ENCODE data around the gene ZBTB20. TPM values are rescaled to one million over a fixed set of nuclear protein-coding genes. Genes with fewer than 3 reads are reported as not detected.

Gene ZBTB20
- total and polyA plus RNA-seq, 10 of the 15 experiments (the other 5 are each of a cell fraction or from before 2014, with no cell fraction given): 0.20 to 5.5 (median 2.2) TPM

DNA sequence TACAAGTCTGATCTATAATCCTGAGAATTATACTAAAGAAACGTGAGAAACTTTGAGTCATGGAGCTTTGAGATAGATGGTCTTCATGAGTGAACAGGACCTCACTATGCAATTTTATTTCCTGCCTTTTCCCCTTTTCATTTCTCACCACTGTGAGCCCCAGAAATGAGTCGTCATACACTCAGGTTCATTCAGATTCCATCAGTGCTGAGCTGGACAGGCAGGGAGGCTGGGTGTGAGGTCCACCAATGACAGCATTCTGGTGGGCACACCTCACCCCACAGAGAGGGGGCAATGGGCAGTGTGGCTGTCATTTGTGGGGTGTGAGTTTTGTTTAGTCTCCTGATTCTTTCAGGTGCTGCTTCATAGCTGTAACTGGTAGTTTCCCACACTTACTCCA lies 836.4 kb downstream of the ZBTB20 start (continued):
- TF ChIP-seq, protein P1, sequence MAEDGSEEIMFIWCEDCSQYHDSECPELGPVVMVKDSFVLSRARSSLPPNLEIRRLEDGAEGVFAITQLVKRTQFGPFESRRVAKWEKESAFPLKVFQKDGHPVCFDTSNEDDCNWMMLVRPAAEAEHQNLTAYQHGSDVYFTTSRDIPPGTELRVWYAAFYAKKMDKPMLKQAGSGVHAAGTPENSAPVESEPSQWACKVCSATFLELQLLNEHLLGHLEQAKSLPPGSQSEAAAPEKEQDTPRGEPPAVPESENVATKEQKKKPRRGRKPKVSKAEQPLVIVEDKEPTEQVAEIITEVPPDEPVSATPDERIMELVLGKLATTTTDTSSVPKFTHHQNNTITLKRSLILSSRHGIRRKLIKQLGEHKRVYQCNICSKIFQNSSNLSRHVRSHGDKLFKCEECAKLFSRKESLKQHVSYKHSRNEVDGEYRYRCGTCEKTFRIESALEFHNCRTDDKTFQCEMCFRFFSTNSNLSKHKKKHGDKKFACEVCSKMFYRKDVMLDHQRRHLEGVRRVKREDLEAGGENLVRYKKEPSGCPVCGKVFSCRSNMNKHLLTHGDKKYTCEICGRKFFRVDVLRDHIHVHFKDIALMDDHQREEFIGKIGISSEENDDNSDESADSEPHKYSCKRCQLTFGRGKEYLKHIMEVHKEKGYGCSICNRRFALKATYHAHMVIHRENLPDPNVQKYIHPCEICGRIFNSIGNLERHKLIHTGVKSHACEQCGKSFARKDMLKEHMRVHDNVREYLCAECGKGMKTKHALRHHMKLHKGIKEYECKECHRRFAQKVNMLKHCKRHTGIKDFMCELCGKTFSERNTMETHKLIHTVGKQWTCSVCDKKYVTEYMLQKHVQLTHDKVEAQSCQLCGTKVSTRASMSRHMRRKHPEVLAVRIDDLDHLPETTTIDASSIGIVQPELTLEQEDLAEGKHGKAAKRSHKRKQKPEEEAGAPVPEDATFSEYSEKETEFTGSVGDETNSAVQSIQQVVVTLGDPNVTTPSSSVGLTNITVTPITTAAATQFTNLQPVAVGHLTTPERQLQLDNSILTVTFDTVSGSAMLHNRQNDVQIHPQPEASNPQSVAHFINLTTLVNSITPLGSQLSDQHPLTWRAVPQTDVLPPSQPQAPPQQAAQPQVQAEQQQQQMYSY (CRISPR knock-in tag; IDR thresholded peaks at IDR 0.05): no peak
- TF ChIP-seq WRNIP1 (IDR thresholded peaks at IDR 0.05; ENCODE audit: borderline replicate concordance, low read depth, low read length): no peak
- peak; percentile 28; the same call in 1 of the 2 replicates for TF ChIP-seq NFIC (IDR thresholded peaks at IDR 0.05; ENCODE audit: low read depth, low read length)

DNA sequence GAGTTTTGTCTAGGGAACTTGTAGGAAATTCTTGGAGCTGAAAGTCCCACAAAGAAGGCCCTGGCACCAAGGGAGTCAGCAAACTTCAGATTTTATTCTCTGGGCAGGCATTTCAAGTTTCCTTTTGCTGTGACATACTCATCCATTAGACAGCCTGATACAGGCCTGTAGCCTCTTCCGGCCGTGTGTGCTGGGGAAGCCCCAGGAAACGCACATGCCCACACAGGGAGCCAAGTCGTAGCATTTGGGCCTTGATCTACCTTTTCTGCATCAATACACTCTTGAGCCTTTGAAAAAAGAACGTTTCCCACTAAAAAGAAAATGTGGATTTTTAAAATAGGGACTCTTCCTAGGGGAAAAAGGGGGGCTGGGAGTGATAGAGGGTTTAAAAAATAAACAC lies 838.3 kb downstream of the ZBTB20 start:
- Histone ChIP-seq H3K27ac (ENCODE audit: control insufficient read depth, insufficient read depth) (peak overlapping the region; percentile 57), H3K9ac (ENCODE audit: control insufficient read depth, insufficient read depth, low read length) (peak overlapping the region; percentile 41; the same call in 1 of the 2 replicates), H3K9me3 (replicated peaks; ENCODE audit: control insufficient read depth, insufficient read depth, low read length) (no peaks in the 10 kb centered on the region), H2AFZ (ENCODE audit: control insufficient read depth, low read depth, low read length) (peak overlapping the region; percentile 74), H3K36me3 (ENCODE audit: control insufficient read depth in 2 of 2, insufficient read depth in 2 of 2, low read length in 1 of 2) (no peaks in the 10 kb centered on the region), H4K20me1 (ENCODE audit: control insufficient read depth, insufficient read depth) (no peaks in the 10 kb centered on the region), H3K4me1 (ENCODE audit: control insufficient read depth, insufficient read depth, low read length) (peaks cover 32% of the 10 kb centered on the region), H3K4me2 (ENCODE audit: control insufficient read depth, insufficient read depth) (peak overlapping the region; percentile 14), H3K79me2 (ENCODE audit: control insufficient read depth, insufficient read depth, low read length) (no peaks in the 10 kb centered on the region), H3K27me3 (replicated peaks in 1 of 2; ENCODE audit: control insufficient read depth in 2 of 2, insufficient read depth in 2 of 2, low read length in 1 of 2) (no peaks in the 10 kb centered on the region), H3K4me3 (no peak overlapping the region)
- CTCF ChIA-PET: interaction anchor here (1.1 to 7.4 kb wide), 5 partner anchors 11 to 154 kb away, joined by 3 to 78 read pairs (median 19); partner anchors contain the start of gene TIGIT
- no TSS peak for BruUV-seq (replicated peaks)
- intact Hi-C loops (cut with micrococcal nuclease; ENCODE audit: unreplicated experiment) (no loop called here), in situ Hi-C loops (cut with MboI) (no loop called here)
- no peak for DNase-seq (ENCODE audit: low read depth, low spot score)
- RAD21 ChIA-PET (ENCODE audit: unreplicated experiment): interaction anchor here (2.4 to 3.1 kb wide), 3 partner anchors 14 to 19 kb away, joined by 13 to 35 read pairs (median 34); no protein-coding TSS in a partner anchor
- peak; percentile 47 for FAIRE-seq
- WGBS (ENCODE audit: insufficient coverage, insufficient replicate concordance, low lambda C conversion rate, missing lambda C conversion rate): 0% methylated on average over 5 of the region's 5 CpGs
- SMC1A ChIA-PET (ENCODE audit: uncharacterized antibody, unreplicated experiment): interaction anchor here (1.1 to 5.2 kb wide), 4 partner anchors 9 to 25 kb away, joined by 4 to 73 read pairs (median 27); partner anchors contain the start of gene TIGIT
- POLR2A ChIA-PET: interaction anchor here (0.6 to 3.1 kb wide), 5 partner anchors 11 to 18 kb away, joined by 3 to 26 read pairs (median 5); no protein-coding TSS in a partner anchor
- ATAC-seq: peak; percentile 97
- TF ChIP-seq ZBED1 (IDR thresholded peaks at IDR 0.05; ENCODE audit: borderline replicate concordance): peak; percentile 23; the same call in 1 of the 2 replicates
- TF ChIP-seq MAX (IDR thresholded peaks at IDR 0.05; ENCODE audit: low read depth, low read length): peak; percentile 78; the same call in 1 of the 2 replicates
- TF ChIP-seq POLR2AphosphoS5 (IDR thresholded peaks at IDR 0.05; ENCODE audit: low read length): peak; percentile 57; the same call in 1 of the 2 replicates
- TF ChIP-seq, protein P2, sequence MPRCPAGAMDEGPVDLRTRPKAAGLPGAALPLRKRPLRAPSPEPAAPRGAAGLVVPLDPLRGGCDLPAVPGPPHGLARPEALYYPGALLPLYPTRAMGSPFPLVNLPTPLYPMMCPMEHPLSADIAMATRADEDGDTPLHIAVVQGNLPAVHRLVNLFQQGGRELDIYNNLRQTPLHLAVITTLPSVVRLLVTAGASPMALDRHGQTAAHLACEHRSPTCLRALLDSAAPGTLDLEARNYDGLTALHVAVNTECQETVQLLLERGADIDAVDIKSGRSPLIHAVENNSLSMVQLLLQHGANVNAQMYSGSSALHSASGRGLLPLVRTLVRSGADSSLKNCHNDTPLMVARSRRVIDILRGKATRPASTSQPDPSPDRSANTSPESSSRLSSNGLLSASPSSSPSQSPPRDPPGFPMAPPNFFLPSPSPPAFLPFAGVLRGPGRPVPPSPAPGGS (IDR thresholded peaks at IDR 0.05; ENCODE audit: borderline replicate concordance, insufficient read depth, low read depth, low read length, poor library complexity, severe bottlenecking): peak; percentile 74
- TF ChIP-seq TARDBP (IDR thresholded peaks at IDR 0.05; ENCODE audit: borderline replicate concordance): peak; percentile 56; the same call in 1 of the 2 replicates
- peak in 1 of 2 experiments; percentile 52; a peak in 1 of 4 replicates for TF ChIP-seq SRF (IDR thresholded peaks at IDR 0.05; ENCODE audit: low read depth in 2 of 2, low read length in 2 of 2)
- no peak for TF ChIP-seq CEBPB (IDR thresholded peaks at IDR 0.05; ENCODE audit: borderline replicate concordance in 1 of 2, low read depth in 2 of 2, low read length in 2 of 2)
- peak; percentile 46; the same call in 1 of the 2 replicates for TF ChIP-seq GABPA (IDR thresholded peaks at IDR 0.05; ENCODE audit: low read depth)
- TF ChIP-seq CREM (IDR thresholded peaks at IDR 0.05; ENCODE audit: low read depth): peak; percentile 34; the same call in 1 of the 2 replicates
- no peak for TF ChIP-seq MEF2B (IDR thresholded peaks at IDR 0.05; ENCODE audit: partially characterized antibody, poor library complexity, severe bottlenecking)
- 0 out of 2 replicates have a peak, but pooled peaks have one; percentile 28 for TF ChIP-seq MTA3 (IDR thresholded peaks at IDR 0.05; ENCODE audit: borderline replicate concordance, low read length)
